Esophagus squamous epithelium (tissue), 5 donors: ENCODE results near the gene DTNB. TPM values are rescaled to one million over a fixed set of nuclear protein-coding genes. Genes with fewer than 3 reads are reported as not detected.

Experiments
- DNase-seq: peaks from one replicate; lab custom pipeline; 2025; lab: John Stamatoyannopoulos, UW
- H3K27ac ChIP-seq, 4 donors: fragments of 200-600 bp; sonication (generic); one replicate each; pipeline ENCODE4 v1.5.1; 2016 to 2019; ENCODE audit warnings: mild to moderate bottlenecking in 1 of 4
- H3K27me3 ChIP-seq, 4 donors: fragments of 200-600 bp; sonication (generic); 1 replicate in 3 of 4; 2 replicates in 1 of 4; pipeline versions ENCODE4 v1.5.1 to v1.6.0; 2017 to 2021; ENCODE audit warnings: antibody characterized with exemption in 1 of 4
- H3K36me3 ChIP-seq, 3 donors: fragments of 200-600 bp; sonication (generic); one replicate each; pipeline ENCODE4 v1.5.1; 2016 to 2019
- H3K4me1 ChIP-seq, 3 donors: fragments of 200-600 bp; sonication (generic); one replicate each; pipeline ENCODE4 v1.5.1; 2017 to 2019
- H3K4me3 ChIP-seq, 4 donors: fragments of 200-600 bp; sonication (generic); 1 replicate in 3 of 4; 2 replicates in 1 of 4; pipeline ENCODE4 v1.5.1; 2016 to 2019; ENCODE audit warnings: mild to moderate bottlenecking in 2 of 4, moderate library complexity in 1 of 4
- H3K9me3 ChIP-seq, 3 donors: fragments of 200-600 bp; sonication (generic); one replicate each; pipeline ENCODE4 v1.5.1; 2016 to 2019
- CTCF ChIP-seq, 6 experiments: fragments of 450-650 bp in 4 of 6; fragments of 200-600 bp in 2 of 6; sonication (generic) in 2 of 6; IDR thresholded peaks; one replicate each; pipeline ENCODE4 v1.5.1; 2016 to 2019; ENCODE audit warnings: antibody characterized with exemption in 6 of 6, mild to moderate bottlenecking in 4 of 6, moderate library complexity in 4 of 6
- POLR2A ChIP-seq, 4 donors: fragments of 450-650 bp; IDR thresholded peaks; one replicate each; pipeline ENCODE4 v1.6.1; 2017; ENCODE audit warnings: antibody characterized with exemption in 4 of 4, mild to moderate bottlenecking in 4 of 4, moderate library complexity in 3 of 4
- WGBS, 2 donors: methylation state at CpG; one replicate each; pipeline ENCODE4 v1.1.5; 2018; 5-methylcytosine and 5-hydroxymethylcytosine counted together
- intact Hi-C: fragments of 100-400 bp; cut with DNase I; formaldehyde crosslinking; loops from one replicate; pipeline ENCODE4 v1.15.0; 2022
- total RNA-seq, 4 donors: library from RNA; depleted of rRNA; stranded (reverse); fragments of >200 nt; gene quantifications; one replicate each; pipeline ENCODE4 v1.1.0, GENCODE V29; 2016
- donor health status: DM: yes; HTN: yes; CAD: no.

The DTNB gene
- total RNA-seq, 4 donors from 2014 or later = 7.8 to 17.2 (median 9.6) TPM

- WGBS, 2 donors = 52 to 81% methylated on average over 5 of the region's 5 CpGs
- DNase-seq = no peak
- Histone ChIP-seq H3K9me3 (peaks cover 0 to 8% (median 3%) of the 10 kb centered on the region in 3 donors), H3K27me3 (no peaks in the 10 kb centered on the region), H3K27ac (no peak overlapping the region), H3K36me3 (peaks cover 0 to 31% (median 0%) of the 10 kb centered on the region in 3 donors), H3K4me3 (no peak overlapping the region), H3K4me1 (peaks cover 0 to 18% (median 0%) of the 10 kb centered on the region in 3 donors)
- TF ChIP-seq CTCF (IDR thresholded peaks at IDR 0.05) = no peak
- TF ChIP-seq POLR2A (IDR thresholded peaks at IDR 0.05) = no peak
- intact Hi-C loops = no loop called here
Observed at GRCh38 chr2:25479761-25480160, 193.6 kb downstream of the DTNB start.

- H3K36me3 ChIP-seq = peaks cover 0 to 31% (median 0%) of the 10 kb centered on the region in 3 donors
- WGBS, 2 donors = 85 to 90% methylated on average over 11 of the region's 11 CpGs
- H3K9me3 ChIP-seq = peaks cover 0 to 8% (median 3%) of the 10 kb centered on the region in 3 donors
- intact Hi-C loops = no loop called here
- no peak overlapping the region for H3K27ac ChIP-seq
- no peak for DNase-seq
- TF ChIP-seq POLR2A (IDR thresholded peaks at IDR 0.05) = no peak
- no peak for TF ChIP-seq CTCF (IDR thresholded peaks at IDR 0.05)
- no peaks in the 10 kb centered on the region for H3K27me3 ChIP-seq
- no peak overlapping the region for H3K4me3 ChIP-seq
- H3K4me1 ChIP-seq = peaks cover 0 to 20% (median 0%) of the 10 kb centered on the region in 3 donors
Observed at GRCh38 chr2:25478736-25479135, 194.6 kb downstream of the DTNB start.

GRCh38 chr2:25473758-25474340, 199.5 kb downstream of the DTNB start:
- DNase-seq = no peak
- intact Hi-C loops = no loop called here
- Histone ChIP-seq H3K36me3 (peaks cover 0 to 18% (median 0%) of the 10 kb centered on the region in 3 donors), H3K27me3 (no peaks in the 10 kb centered on the region), H3K4me3 (no peak overlapping the region), H3K27ac (no peak overlapping the region), H3K9me3 (peaks cover 0 to 8% (median 3%) of the 10 kb centered on the region in 3 donors), H3K4me1 (peaks cover 0 to 9% (median 0%) of the 10 kb centered on the region in 3 donors)
- TF ChIP-seq CTCF (IDR thresholded peaks at IDR 0.05) = no peak
- no peak for TF ChIP-seq POLR2A (IDR thresholded peaks at IDR 0.05)
- WGBS, 2 donors = 33 to 66% methylated on average over 12 of the region's 12 CpGs

- peaks cover 0 to 8% (median 3%) of the 10 kb centered on the region in 3 donors for H3K9me3 ChIP-seq
- intact Hi-C loops = no loop called here
- no peak for DNase-seq
- no peaks in the 10 kb centered on the region for H3K27me3 ChIP-seq
- WGBS, 2 donors = 61 to 73% methylated on average over 1 of the region's 1 CpG
- peaks cover 0 to 9% (median 0%) of the 10 kb centered on the region in 3 donors for H3K4me1 ChIP-seq
- no peak overlapping the region for H3K27ac ChIP-seq
- no peak overlapping the region for H3K4me3 ChIP-seq
- H3K36me3 ChIP-seq = peaks cover 0 to 11% (median 0%) of the 10 kb centered on the region in 3 donors
- TF ChIP-seq POLR2A (IDR thresholded peaks at IDR 0.05) (no peak), CTCF (IDR thresholded peaks at IDR 0.05) (no peak)
Observed at GRCh38 chr2:25473131-25473530, 200.2 kb downstream of the DTNB start.

- no peak overlapping the region for H3K27ac ChIP-seq
- no peaks in the 10 kb centered on the region for H3K27me3 ChIP-seq
- peaks cover 0 to 10% (median 0%) of the 10 kb centered on the region in 3 donors for H3K36me3 ChIP-seq
- TF ChIP-seq CTCF (IDR thresholded peaks at IDR 0.05) (no peak), POLR2A (IDR thresholded peaks at IDR 0.05) (no peak)
- H3K4me3 ChIP-seq = no peak overlapping the region
- no peak for DNase-seq
- peaks cover 0 to 8% (median 3%) of the 10 kb centered on the region in 3 donors for H3K9me3 ChIP-seq
- WGBS, 2 donors = 84 to 87% methylated on average over 3 of the region's 3 CpGs
- intact Hi-C loops = no loop called here
- H3K4me1 ChIP-seq = peaks cover 0 to 9% (median 0%) of the 10 kb centered on the region in 3 donors
Observed at GRCh38 chr2:25470806-25471205, 202.6 kb downstream of the DTNB start.
